K562 (cell line): Measurements from ENCODE around the gene MPND. TPM values are rescaled to one million over a fixed set of nuclear protein-coding genes. Genes with fewer than 3 reads are reported as not detected.
A peak's percentile ranks its signal among the peaks of the same experiment; 100 is the strongest.

Source experiments
- ATAC-seq: fragments of 200-7000 bp; cut with Tn5 transposase; 3 replicates; pipeline ENCODE4 v1.9.1; 2020; ENCODE audit warnings: moderate library complexity
- BruUV-seq: library from RNA; stranded (reverse); fragments of 400-500 nt; replicated peaks from 2 replicates; lab custom pipeline; 2021; lab: Mats Ljungman, UMichigan
- CTCF ChIA-PET: fragments of 300-600 bp; formaldehyde crosslinking; extraction: SDS; loops from one replicate; lab custom pipeline; 2021; ENCODE audit warnings: low intra/inter-chr PET ratio; lab: Yijun Ruan, JAX
- POLR2A ChIA-PET: fragments of 300-600, 350-650 bp; sonication (Branson Sonifier 250); formaldehyde crosslinking; extraction: SDS; loops from one replicate; lab custom pipeline; 2021; ENCODE audit warnings: antibody characterized with exemption, inconsistent platforms; lab: Yijun Ruan, JAX
- DNase-seq, 4 experiments: peaks; one replicate each; pipeline versions ENCODE4 v3.0.0 to v3.0.0-alpha.2; 2011 to 2018; ENCODE audit warnings: low spot score in 3 of 4, mixed read lengths in 3 of 4; ENCODE audit errors: extremely low read depth in 1 of 4
- FAIRE-seq: peaks from 2 replicates; lab custom pipeline; 2011; peaks lifted over from hg19 to GRCh38; lab: Jason Lieb, UNC
- H2AFZ ChIP-seq: 2 replicates; pipeline ENCODE4 v1.6.0; 2011; ENCODE audit warnings: low read depth, low read length, control low read depth, inconsistent platforms
- H3K27ac ChIP-seq: fragments of 200-600 bp; 3 replicates; pipeline ENCODE4 v1.8.0; 2011; ENCODE audit warnings: low read depth, mild to moderate bottlenecking, control low read depth, inconsistent platforms, low read length, moderate library complexity, mixed read lengths; ENCODE audit errors: extremely low read depth
- H3K27me3 ChIP-seq, 2 experiments: fragments of 300-600 bp in 1 of 2; 2 replicates in 1 of 2; 3 replicates in 1 of 2; pipeline versions ENCODE4 v1.6.0 to v1.8.0; 2011; ENCODE audit warnings: inconsistent platforms in 2 of 2, low read length in 2 of 2, mild to moderate bottlenecking in 1 of 2, mixed read lengths in 1 of 2, moderate library complexity in 1 of 2; ENCODE audit not compliant: control insufficient read depth in 2 of 2, insufficient read depth in 2 of 2
- H3K36me3 ChIP-seq: fragments of 300-600 bp; 3 replicates; pipeline ENCODE4 v1.8.0; 2011; ENCODE audit warnings: mild to moderate bottlenecking, low read length, inconsistent platforms; ENCODE audit not compliant: control insufficient read depth, insufficient read depth
- H3K4me1 ChIP-seq, 2 experiments: fragments of 200-600 bp in 1 of 2; replicated peaks in 1 of 2; 2 replicates in 1 of 2; 3 replicates in 1 of 2; pipeline versions ENCODE4 v1.5.1 to v1.8.0; 2011; ENCODE audit warnings: inconsistent platforms in 2 of 2, low read length in 2 of 2, mild to moderate bottlenecking in 1 of 2, mixed read lengths in 1 of 2, moderate library complexity in 1 of 2; ENCODE audit not compliant: control insufficient read depth in 2 of 2, insufficient read depth in 2 of 2
- H3K4me2 ChIP-seq: 2 replicates; pipeline ENCODE4 v1.6.1; 2011; ENCODE audit warnings: low read length, control low read depth, inconsistent platforms, mixed read lengths; ENCODE audit not compliant: insufficient read depth
- H3K4me3 ChIP-seq: fragments of 200-600 bp; sonication (generic), shearing (Covaris generic); 2 replicates; pipeline ENCODE4 v1.5.1; 2016; ENCODE audit warnings: control low read depth, inconsistent platforms
- H3K79me2 ChIP-seq: fragments of 200-600 bp; 3 replicates; pipeline ENCODE4 v1.8.0; 2011; ENCODE audit warnings: low read length, inconsistent platforms; ENCODE audit not compliant: control insufficient read depth, insufficient read depth
- H3K9ac ChIP-seq, 2 experiments: 2 replicates each; pipeline versions ENCODE4 v1.6.0 to v1.6.1; 2011; ENCODE audit warnings: low read depth in 2 of 2, low read length in 2 of 2, control low read depth in 1 of 2, inconsistent platforms in 1 of 2, mild to moderate bottlenecking in 1 of 2, mixed read lengths in 1 of 2; ENCODE audit not compliant: insufficient read depth in 1 of 2
- H3K9me1 ChIP-seq: one replicate; pipeline ENCODE4 v1.6.0; 2011; ENCODE audit warnings: inconsistent platforms, mild to moderate bottlenecking, low read length, moderate library complexity; ENCODE audit not compliant: control insufficient read depth, insufficient read depth
- H3K9me3 ChIP-seq: replicated peaks from 2 replicates; pipeline ENCODE4 v1.5.1; 2011; ENCODE audit warnings: low read depth, low read length, inconsistent platforms; ENCODE audit not compliant: control insufficient read depth, insufficient read depth
- H4K20me1 ChIP-seq: replicated peaks from 2 replicates; pipeline ENCODE4 v1.6.1; 2011; ENCODE audit warnings: low read length, inconsistent platforms, mixed read lengths; ENCODE audit not compliant: control insufficient read depth, insufficient read depth
- CBFB ChIP-seq: sonication (generic); formaldehyde crosslinking; IDR thresholded peaks from 2 replicates; pipeline ENCODE4 v1.4.0; 2020; ENCODE audit warnings: mild to moderate bottlenecking, missing genetic modification reagents
- CCNT2 ChIP-seq: IDR thresholded peaks from 2 replicates; pipeline ENCODE4 v1.6.1; 2011; ENCODE audit warnings: borderline replicate concordance, low read depth, mild to moderate bottlenecking, moderate library complexity, mixed read lengths, low read length; ENCODE audit not compliant: insufficient read length; ENCODE audit errors: extremely low read depth
- CREBBP ChIP-seq: IDR thresholded peaks from one replicate; pipeline ENCODE4 v1.6.1; 2012; ENCODE audit warnings: low read depth, mild to moderate bottlenecking, control low read depth, inconsistent platforms, low read length
- FOXJ2 ChIP-seq: fragments of 200-800 bp; sonication (Bioruptor generic); IDR thresholded peaks from 2 replicates; pipeline ENCODE4 v1.6.1; 2016; ENCODE audit warnings: missing genetic modification characterization, missing compliant biosample characterization
- FOXK1 ChIP-seq: sonication (generic); formaldehyde crosslinking; IDR thresholded peaks from 2 replicates; pipeline ENCODE4 v1.8.0; 2022; ENCODE audit warnings: missing genetic modification reagents, mild to moderate bottlenecking, borderline replicate concordance
- GABPA ChIP-seq: fragments of 200-800 bp; sonication (Bioruptor generic); conservative IDR thresholded peaks from 2 replicates; pipeline ENCODE4 v1.6.1; 2016; ENCODE audit warnings: low read depth, missing genetic modification characterization, missing compliant biosample characterization
- KDM1A ChIP-seq, 2 experiments: fragments of 450-650 bp; IDR thresholded peaks; 2 replicates each; pipeline ENCODE4 v1.6.1; 2016; ENCODE audit warnings: mild to moderate bottlenecking in 2 of 2
- NFIX ChIP-seq: fragments of 250-450 bp; sonication (Bioruptor Pico); IDR thresholded peaks from 2 replicates; pipeline ENCODE4 v1.4.0; 2020; ENCODE audit warnings: low read depth, mild to moderate bottlenecking, moderate library complexity
- NR2F6 ChIP-seq: fragments of 450-650 bp; formaldehyde crosslinking; IDR thresholded peaks from 2 replicates; pipeline ENCODE4 v1.4.0; 2020; ENCODE audit warnings: mild to moderate bottlenecking
- NRF1 ChIP-seq, 2 experiments: fragments of 450-650 bp; IDR thresholded peaks in 1 of 2; conservative IDR thresholded peaks in 1 of 2; 2 replicates each; pipeline ENCODE4 v1.6.1; 2014; ENCODE audit warnings: mild to moderate bottlenecking in 2 of 2
- RHOXF2B ChIP-seq: fragments of 250-450 bp; sonication (Bioruptor Pico); conservative IDR thresholded peaks from 2 replicates; pipeline ENCODE4 v1.5.1; 2021
- TAF9B ChIP-seq: fragments of 450-650 bp; IDR thresholded peaks from 2 replicates; pipeline ENCODE4 v1.6.1; 2018; ENCODE audit warnings: mild to moderate bottlenecking; ENCODE audit not compliant: partially characterized antibody
- ZNF551 ChIP-seq: fragments of 250-450 bp; sonication (Bioruptor Pico); IDR thresholded peaks from 2 replicates; pipeline ENCODE4 v1.5.0; 2021; ENCODE audit warnings: mild to moderate bottlenecking, moderate library complexity
- WGBS: fragments of 100-300 bp; shearing (Covaris generic); methylation state at CpG from one replicate; pipeline ENCODE4 v1.1.6; 2016; ENCODE audit warnings: low coverage, mixed read lengths; ENCODE audit not compliant: insufficient coverage; ENCODE audit errors: missing lambda C conversion rate; 5-methylcytosine and 5-hydroxymethylcytosine counted together
- in situ Hi-C: fragments of 300-500 bp; cut with MboI; formaldehyde crosslinking; loops from 4 replicates; pipeline ENCODE4 v1.15.0; 2018; ENCODE audit warnings: inconsistent platforms, mixed read lengths
- intact Hi-C: fragments of 100-400 bp; cut with micrococcal nuclease; formaldehyde crosslinking; loops from 2 replicates; pipeline ENCODE4 v1.14.2; 2022
- polyA plus RNA-seq, 8 experiments: library from polyadenylated mRNA; depleted of rRNA in 4 of 8; stranded (reverse) in 5 of 8; unstranded in 3 of 8; fragments of >200 nt; fragmentation: Nextera tagmentation in 2 of 8; fragmentation: Illumina TruSeq in 1 of 8; extraction: Ambion mirVana in 2 of 8; extraction: Trizol in 1 of 8; gene quantifications; 2 replicates each; pipeline versions ENCODE4 v1.2.1 to v1.2.3, GENCODE V29; 2011 to 2014; ENCODE audit warnings: inconsistent platforms in 1 of 8, missing spikeins in 1 of 8
- total RNA-seq, 7 experiments: library from RNA; depleted of rRNA in 6 of 7; stranded (reverse); fragments of >200 nt in 6 of 7; fragmentation: Illumina TruSeq in 2 of 7; extraction: Trizol in 2 of 7; gene quantifications; 2 replicates each; pipeline versions ENCODE4 v1.2.1 to v1.2.3, GENCODE V29; 2011 to 2021; ENCODE audit warnings: low replicate concordance in 1 of 7
- TF ChIP-seq, protein P1 (sequence below): fragments of 250-450 bp; sonication (Bioruptor Pico); IDR thresholded peaks from 2 replicates; pipeline ENCODE4 v1.4.0; 2020; ENCODE audit warnings: mild to moderate bottlenecking, moderate library complexity, borderline replicate concordance
- TF ChIP-seq, protein P2 (sequence below): fragments of 250-450 bp; sonication (Bioruptor Pico); IDR thresholded peaks from 2 replicates; pipeline ENCODE4 v1.4.0; 2020; ENCODE audit warnings: mild to moderate bottlenecking, moderate library complexity

The MPND gene
- total and polyA plus RNA-seq, 9 of the 15 experiments (the other 6 are each of a cell fraction or from before 2014, with no cell fraction given): 0.25 to 14.0 (median 3.9) TPM

DNA sequence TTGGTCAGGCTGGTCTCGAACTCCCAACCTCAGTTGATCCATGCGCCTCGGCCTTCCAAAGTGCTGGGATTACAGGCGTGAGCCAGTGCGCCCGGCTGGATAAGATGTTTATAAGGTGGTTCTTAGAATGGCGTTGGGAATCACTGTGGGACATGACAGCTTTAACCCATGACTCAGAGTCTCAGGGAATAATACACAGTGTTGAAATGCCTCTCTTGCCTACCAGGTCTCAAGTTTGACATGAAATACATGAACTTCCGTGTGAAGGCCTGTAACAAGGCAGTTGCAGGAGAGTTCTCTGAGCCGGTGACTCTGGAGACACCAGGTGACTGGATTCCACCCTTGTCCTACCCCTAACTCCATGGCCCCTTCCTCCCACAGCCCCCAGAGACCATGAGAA, 26.4 kb upstream of the MPND start:
- peaks cover 0 to 9% of the 10 kb centered on the region in 2 experiments; a peak in 3 of 5 replicates for H3K4me1 ChIP-seq
- no peaks in the 10 kb centered on the region for H3K36me3 ChIP-seq
- CTCF ChIA-PET: no interaction called here
- 0 out of 2 replicates have a peak overlapping the region, but pooled peaks have one; percentile 21 for H2AFZ ChIP-seq
- H3K9me3 ChIP-seq: peaks cover 4% of the 10 kb centered on the region; the same call in 1 of the 2 replicates
- H3K27ac ChIP-seq: no peak overlapping the region
- FAIRE-seq (no peak), DNase-seq (no peak), ATAC-seq (no peak)
- in situ Hi-C loops: no loop called here
- POLR2A ChIA-PET: interaction anchor here (1.0 kb wide), 1 partner anchor 26 kb away, joined by 3 read pairs; no protein-coding TSS in a partner anchor
- no TSS peak for BruUV-seq
- no peaks in the 10 kb centered on the region for H3K79me2 ChIP-seq
- H3K9me1 ChIP-seq: no peaks in the 10 kb centered on the region
- H3K4me2 ChIP-seq: no peak overlapping the region
- H3K4me3 ChIP-seq: no peak overlapping the region
- no peaks in the 10 kb centered on the region for H4K20me1 ChIP-seq
- H3K27me3 ChIP-seq: no peaks in the 10 kb centered on the region
- intact Hi-C loops: no loop called here
- H3K9ac ChIP-seq: peak overlapping the region in 1 of 2 experiments; percentile 18; a peak in 1 of 4 replicates
- 46% methylated on average over 9 of the region's 9 CpGs for WGBS
- no peak for TF ChIP-seq CBFB (CRISPR knock-in tag)
- no peak for TF ChIP-seq CCNT2
- no peak for TF ChIP-seq TAF9B
- no peak for TF ChIP-seq KDM1A (IDR thresholded peaks at IDR 0.05)
- no peak for TF ChIP-seq ZNF551 (CRISPR knock-in tag)
- TF ChIP-seq NRF1 (conservative IDR thresholded peaks at IDR 0.05 in 1 of 2, IDR thresholded peaks at IDR 0.05 in 1 of 2): no peak
- no peak for TF ChIP-seq CREBBP
- TF ChIP-seq, protein P1, sequence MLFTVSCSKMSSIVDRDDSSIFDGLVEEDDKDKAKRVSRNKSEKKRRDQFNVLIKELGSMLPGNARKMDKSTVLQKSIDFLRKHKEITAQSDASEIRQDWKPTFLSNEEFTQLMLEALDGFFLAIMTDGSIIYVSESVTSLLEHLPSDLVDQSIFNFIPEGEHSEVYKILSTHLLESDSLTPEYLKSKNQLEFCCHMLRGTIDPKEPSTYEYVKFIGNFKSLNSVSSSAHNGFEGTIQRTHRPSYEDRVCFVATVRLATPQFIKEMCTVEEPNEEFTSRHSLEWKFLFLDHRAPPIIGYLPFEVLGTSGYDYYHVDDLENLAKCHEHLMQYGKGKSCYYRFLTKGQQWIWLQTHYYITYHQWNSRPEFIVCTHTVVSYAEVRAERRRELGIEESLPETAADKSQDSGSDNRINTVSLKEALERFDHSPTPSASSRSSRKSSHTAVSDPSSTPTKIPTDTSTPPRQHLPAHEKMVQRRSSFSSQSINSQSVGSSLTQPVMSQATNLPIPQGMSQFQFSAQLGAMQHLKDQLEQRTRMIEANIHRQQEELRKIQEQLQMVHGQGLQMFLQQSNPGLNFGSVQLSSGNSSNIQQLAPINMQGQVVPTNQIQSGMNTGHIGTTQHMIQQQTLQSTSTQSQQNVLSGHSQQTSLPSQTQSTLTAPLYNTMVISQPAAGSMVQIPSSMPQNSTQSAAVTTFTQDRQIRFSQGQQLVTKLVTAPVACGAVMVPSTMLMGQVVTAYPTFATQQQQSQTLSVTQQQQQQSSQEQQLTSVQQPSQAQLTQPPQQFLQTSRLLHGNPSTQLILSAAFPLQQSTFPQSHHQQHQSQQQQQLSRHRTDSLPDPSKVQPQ: no peak
- no peak for TF ChIP-seq NFIX (CRISPR knock-in tag)
- TF ChIP-seq FOXJ2 (tag): no peak
- TF ChIP-seq RHOXF2B (CRISPR knock-in tag): no peak
- no peak for TF ChIP-seq NR2F6 (CRISPR knock-in tag)
- no peak for TF ChIP-seq FOXK1
- TF ChIP-seq, protein P2, sequence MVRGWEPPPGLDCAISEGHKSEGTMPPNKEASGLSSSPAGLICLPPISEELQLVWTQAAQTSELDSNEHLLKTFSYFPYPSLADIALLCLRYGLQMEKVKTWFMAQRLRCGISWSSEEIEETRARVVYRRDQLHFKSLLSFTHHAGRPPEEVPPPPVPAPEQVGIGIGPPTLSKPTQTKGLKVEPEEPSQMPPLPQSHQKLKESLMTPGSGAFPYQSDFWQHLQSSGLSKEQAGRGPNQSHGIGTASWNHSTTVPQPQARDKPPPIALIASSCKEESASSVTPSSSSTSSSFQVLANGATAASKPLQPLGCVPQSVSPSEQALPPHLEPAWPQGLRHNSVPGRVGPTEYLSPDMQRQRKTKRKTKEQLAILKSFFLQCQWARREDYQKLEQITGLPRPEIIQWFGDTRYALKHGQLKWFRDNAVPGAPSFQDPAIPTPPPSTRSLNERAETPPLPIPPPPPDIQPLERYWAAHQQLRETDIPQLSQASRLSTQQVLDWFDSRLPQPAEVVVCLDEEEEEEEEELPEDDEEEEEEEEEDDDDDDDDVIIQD: no peak
- no peak for TF ChIP-seq GABPA (tag)
